Ascending aorta (tissue), 2 donors: Measurements from ENCODE around the gene SP140L. TPM values are rescaled to one million over a fixed set of nuclear protein-coding genes. Genes with fewer than 3 reads are reported as not detected.
"Not testable (repeated sequence)": the region's sequence is repeated elsewhere in the genome, so short reads cannot be mapped to it uniquely, and the experiment has no call there.

Experiments
- DNase-seq, 2 donors: peaks; one replicate each; pipeline ENCODE4 v3.0.0-alpha.2; 2019; ENCODE audit warnings: low spot score in 2 of 2
- H3K27ac ChIP-seq, 2 donors: fragments of 200-600 bp; sonication (generic); one replicate each; pipeline ENCODE4 v1.5.1; 2016 to 2017; ENCODE audit warnings: mild to moderate bottlenecking in 1 of 2
- H3K27me3 ChIP-seq: fragments of 200-600 bp; sonication (generic); one replicate; pipeline ENCODE4 v1.5.1; 2017
- H3K36me3 ChIP-seq, 2 donors: fragments of 200-600 bp; sonication (generic); one replicate each; pipeline ENCODE4 v1.5.1; 2016
- H3K4me1 ChIP-seq, 2 donors: fragments of 200-600 bp; sonication (generic); one replicate each; pipeline ENCODE4 v1.5.1; 2016 to 2017; ENCODE audit warnings: mild to moderate bottlenecking in 1 of 2
- H3K4me3 ChIP-seq, 2 donors: fragments of 200-600 bp; sonication (generic); one replicate each; pipeline ENCODE4 v1.5.1; 2016 to 2017; ENCODE audit warnings: mild to moderate bottlenecking in 1 of 2
- H3K9me3 ChIP-seq, 2 donors: fragments of 200-600 bp; sonication (generic); one replicate each; pipeline ENCODE4 v1.5.1; 2016
- intact Hi-C: fragments of 100-400 bp; cut with DNase I; formaldehyde crosslinking; loops from one replicate; pipeline ENCODE4 v1.15.1; 2023
- total RNA-seq: library from RNA; depleted of rRNA; stranded (reverse); fragments of >200 nt; gene quantifications from one replicate; pipeline ENCODE4 v1.1.0, GENCODE V29; 2016
- TF ChIP-seq, protein P1 (sequence below), 3 experiments: fragments of 200-600 bp in 2 of 3; fragments of 450-650 bp in 1 of 3; sonication (generic) in 2 of 3; IDR thresholded peaks; one replicate each; pipeline ENCODE4 v1.5.1; 2016 to 2019; ENCODE audit warnings: antibody characterized with exemption in 3 of 3, mild to moderate bottlenecking in 1 of 3, moderate library complexity in 1 of 3

SP140L gene
- total RNA-seq, 1 donor from 2014 or later, result 4.0 TPM

DNA sequence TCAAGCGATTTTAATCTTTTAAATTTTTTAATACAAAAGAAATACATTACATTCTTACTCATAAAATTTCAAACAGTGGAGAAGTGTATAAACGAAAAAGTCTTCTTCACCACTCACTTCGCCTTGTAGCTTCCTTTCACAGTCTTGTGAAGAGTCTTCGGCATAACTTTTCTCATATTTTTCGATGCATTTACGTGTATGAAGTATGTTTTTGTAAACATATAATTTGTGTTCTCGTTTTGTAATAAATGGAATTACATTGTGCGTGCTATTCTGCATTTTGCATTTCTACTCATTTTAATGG, 1.1 kb downstream of the SP140L start:
- intact Hi-C loops, result no loop called here
- Histone ChIP-seq H3K4me1 (no peaks in the 10 kb centered on the region), H3K27me3 (no peaks in the 10 kb centered on the region), H3K4me3 (peak overlapping the region in 1 of 2 donors; percentile 67), H3K36me3 (peaks cover 0 to 2% of the 10 kb centered on the region in 2 donors), H3K9me3 (no peaks in the 10 kb centered on the region), H3K27ac (no peak overlapping the region)
- no peak for DNase-seq
- TF ChIP-seq, protein P1, sequence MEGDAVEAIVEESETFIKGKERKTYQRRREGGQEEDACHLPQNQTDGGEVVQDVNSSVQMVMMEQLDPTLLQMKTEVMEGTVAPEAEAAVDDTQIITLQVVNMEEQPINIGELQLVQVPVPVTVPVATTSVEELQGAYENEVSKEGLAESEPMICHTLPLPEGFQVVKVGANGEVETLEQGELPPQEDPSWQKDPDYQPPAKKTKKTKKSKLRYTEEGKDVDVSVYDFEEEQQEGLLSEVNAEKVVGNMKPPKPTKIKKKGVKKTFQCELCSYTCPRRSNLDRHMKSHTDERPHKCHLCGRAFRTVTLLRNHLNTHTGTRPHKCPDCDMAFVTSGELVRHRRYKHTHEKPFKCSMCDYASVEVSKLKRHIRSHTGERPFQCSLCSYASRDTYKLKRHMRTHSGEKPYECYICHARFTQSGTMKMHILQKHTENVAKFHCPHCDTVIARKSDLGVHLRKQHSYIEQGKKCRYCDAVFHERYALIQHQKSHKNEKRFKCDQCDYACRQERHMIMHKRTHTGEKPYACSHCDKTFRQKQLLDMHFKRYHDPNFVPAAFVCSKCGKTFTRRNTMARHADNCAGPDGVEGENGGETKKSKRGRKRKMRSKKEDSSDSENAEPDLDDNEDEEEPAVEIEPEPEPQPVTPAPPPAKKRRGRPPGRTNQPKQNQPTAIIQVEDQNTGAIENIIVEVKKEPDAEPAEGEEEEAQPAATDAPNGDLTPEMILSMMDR (IDR thresholded peaks at IDR 0.05), result no peak

DNA sequence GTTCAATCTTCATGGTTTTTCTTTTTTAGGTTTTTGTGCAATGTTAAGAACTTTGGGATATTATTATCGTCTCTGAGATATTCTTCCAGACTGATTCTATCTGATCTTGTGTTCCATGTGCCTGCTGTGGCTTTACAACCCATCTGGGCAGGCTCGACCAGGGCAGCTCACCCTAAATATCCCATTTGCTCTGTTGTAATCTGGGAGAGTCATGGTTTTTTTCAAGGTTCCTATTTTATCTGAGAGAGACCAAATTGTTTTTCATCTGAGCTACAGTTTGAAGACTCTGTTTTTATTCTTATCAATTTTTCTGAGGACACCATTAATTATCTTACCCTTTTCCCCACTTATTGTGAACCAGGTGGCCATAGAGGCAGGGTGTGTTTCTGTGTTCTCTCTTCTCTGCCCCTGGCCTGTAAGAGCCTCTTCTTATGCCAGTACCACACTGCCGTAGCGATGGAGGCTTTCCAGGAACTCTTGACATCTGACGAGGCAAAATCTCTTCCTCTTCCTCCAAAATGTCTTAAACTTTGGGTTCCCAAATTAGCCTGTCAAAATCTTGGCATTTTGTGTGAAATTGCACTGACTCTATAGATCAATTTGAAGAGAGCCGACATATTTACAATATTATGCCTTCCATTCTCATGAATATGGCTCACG, 3.1 kb downstream of the SP140L start:
- TF ChIP-seq, protein P1 (IDR thresholded peaks at IDR 0.05), result no peak
- intact Hi-C loops, result no loop called here
- Histone ChIP-seq H3K27ac (no peak overlapping the region), H3K36me3 (peaks cover 0 to 9% of the 10 kb centered on the region in 2 donors), H3K27me3 (no peaks in the 10 kb centered on the region), H3K9me3 (no peaks in the 10 kb centered on the region), H3K4me3 (no peak overlapping the region), H3K4me1 (no peaks in the 10 kb centered on the region)
- DNase-seq, result no peak

DNA sequence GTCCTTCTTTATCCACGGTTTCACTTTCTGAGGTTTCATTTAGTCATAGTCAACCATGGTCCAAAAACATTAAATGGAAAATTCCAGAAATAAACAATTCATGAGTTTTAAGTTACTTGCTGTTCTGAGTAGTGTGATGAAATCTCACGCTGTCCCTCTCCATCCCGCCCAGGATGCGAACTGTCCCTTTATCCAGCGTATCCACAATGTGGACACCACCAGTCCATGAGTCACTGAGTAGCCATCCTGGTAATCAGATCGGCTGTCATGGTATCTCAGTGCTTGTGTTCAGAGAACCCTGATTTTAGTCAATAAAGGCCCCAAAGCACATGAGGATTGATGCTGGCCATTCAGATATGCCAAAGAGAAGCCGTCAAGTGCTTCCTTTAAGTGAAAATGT, 3.7 kb downstream of the SP140L start:
- Histone ChIP-seq H3K4me3 (no peak overlapping the region), H3K27ac (no peak overlapping the region), H3K9me3 (no peaks in the 10 kb centered on the region), H3K27me3 (no peaks in the 10 kb centered on the region), H3K36me3 (peaks cover 0 to 9% of the 10 kb centered on the region in 2 donors), H3K4me1 (no peaks in the 10 kb centered on the region)
- TF ChIP-seq, protein P1 (IDR thresholded peaks at IDR 0.05), result no peak
- intact Hi-C loops, result no loop called here
- DNase-seq, result no peak

DNA sequence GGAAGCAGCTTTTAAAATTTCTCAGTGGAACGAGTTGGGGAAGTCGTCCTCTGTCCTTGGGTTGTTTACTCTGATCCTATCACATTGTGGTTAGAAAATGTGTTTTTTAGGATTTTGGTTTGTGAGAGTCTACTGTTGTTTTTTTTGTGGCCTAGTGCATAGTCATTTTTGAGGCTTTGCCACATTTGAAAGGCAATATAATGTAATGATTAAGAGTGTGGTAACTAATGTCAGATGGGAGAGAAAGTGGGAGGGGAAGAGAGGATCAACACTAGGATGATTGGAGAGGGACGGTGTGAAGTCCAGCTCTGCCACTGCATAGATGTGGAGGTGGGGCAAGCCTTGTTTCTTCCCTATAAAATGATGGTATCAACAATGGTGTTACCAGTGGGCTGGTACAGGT, 8.5 kb downstream of the SP140L start:
- H3K4me1 ChIP-seq, result no peaks in the 10 kb centered on the region
- no peak overlapping the region for H3K4me3 ChIP-seq
- intact Hi-C loops, result no loop called here

DNA sequence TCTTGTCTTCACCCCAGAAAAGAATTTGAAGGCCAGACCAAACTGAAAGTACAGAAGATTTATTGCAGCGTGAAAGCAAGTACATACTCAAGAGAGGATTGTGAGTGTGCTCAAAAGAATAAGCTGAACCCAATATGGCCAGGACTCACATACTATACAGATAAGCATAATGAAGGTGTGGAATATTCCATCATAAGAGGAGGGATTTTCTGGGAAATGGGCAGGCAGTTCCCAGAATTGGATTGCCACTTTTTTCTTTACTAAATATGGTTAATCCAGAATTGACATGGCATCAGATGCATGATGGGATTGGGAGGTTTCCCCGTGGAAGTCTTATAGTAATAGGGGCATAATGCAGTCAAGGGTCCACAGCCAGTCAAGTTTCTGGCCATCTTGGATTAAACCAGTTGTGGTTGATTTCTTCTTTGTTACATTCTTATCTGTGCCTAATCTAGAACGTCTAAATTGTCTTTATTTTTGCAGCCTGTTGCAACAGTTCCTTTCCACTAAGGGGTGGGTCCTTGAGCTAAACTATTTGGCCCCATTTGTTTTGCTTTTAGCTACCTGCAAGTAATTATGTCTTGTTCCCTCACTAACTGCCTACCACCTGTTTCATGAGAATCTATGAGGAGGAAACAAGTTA, 9.0 kb downstream of the SP140L start:
- H3K36me3 ChIP-seq, result peaks cover 0 to 7% of the 10 kb centered on the region in 2 donors
- intact Hi-C loops, result no loop called here
- no peaks in the 10 kb centered on the region for H3K9me3 ChIP-seq
- TF ChIP-seq, protein P1 (IDR thresholded peaks at IDR 0.05), result no peak
- DNase-seq, result no peak
- no peak overlapping the region for H3K27ac ChIP-seq
- no peak overlapping the region for H3K4me3 ChIP-seq
- H3K4me1 ChIP-seq, result no peaks in the 10 kb centered on the region
- H3K27me3 ChIP-seq, result no peaks in the 10 kb centered on the region

More for the DNA sequence above, 8.5 kb downstream of the SP140L start:
- no peaks in the 10 kb centered on the region for H3K27me3 ChIP-seq
- H3K9me3 ChIP-seq, result no peaks in the 10 kb centered on the region
- TF ChIP-seq, protein P1 (IDR thresholded peaks at IDR 0.05), result no peak
- peaks cover 0 to 7% of the 10 kb centered on the region in 2 donors for H3K36me3 ChIP-seq
- DNase-seq, result no peak
- H3K27ac ChIP-seq, result no peak overlapping the region

DNA sequence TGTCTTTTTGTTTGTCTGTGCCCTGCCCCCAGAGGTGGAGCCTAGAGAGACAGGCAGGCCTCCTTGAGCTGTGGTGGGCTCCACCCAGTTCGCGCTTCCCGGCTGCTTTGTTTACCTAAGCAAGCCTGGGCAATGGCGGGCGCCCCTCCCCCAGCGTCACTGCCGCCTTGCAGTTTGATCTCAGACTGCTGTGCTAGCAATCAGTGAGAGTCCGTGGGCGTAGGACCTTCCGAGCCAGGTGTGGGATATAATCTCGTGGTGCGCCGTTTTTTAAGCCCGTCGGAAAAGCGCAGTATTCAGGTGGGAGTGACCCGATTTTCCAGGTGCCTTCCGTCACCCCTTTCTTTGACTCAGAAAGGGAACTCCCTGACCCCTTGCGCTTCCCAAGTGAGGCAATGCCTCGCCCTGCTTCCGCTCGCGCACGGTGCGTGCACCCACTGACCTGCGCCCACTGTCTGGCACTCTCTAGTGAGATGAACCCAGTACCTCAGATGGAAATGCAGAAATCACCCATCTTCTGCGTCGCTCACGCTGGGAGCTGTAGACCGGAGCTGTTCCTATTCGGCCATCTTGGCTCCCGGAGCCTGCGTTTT, 15.0 kb downstream of the SP140L start:
- H3K36me3 ChIP-seq, H3K4me1 ChIP-seq, H3K9me3 ChIP-seq, DNase-seq, intact Hi-C loops, H3K27ac ChIP-seq, H3K27me3 ChIP-seq, H3K4me3 ChIP-seq: not testable (repeated sequence)

DNA sequence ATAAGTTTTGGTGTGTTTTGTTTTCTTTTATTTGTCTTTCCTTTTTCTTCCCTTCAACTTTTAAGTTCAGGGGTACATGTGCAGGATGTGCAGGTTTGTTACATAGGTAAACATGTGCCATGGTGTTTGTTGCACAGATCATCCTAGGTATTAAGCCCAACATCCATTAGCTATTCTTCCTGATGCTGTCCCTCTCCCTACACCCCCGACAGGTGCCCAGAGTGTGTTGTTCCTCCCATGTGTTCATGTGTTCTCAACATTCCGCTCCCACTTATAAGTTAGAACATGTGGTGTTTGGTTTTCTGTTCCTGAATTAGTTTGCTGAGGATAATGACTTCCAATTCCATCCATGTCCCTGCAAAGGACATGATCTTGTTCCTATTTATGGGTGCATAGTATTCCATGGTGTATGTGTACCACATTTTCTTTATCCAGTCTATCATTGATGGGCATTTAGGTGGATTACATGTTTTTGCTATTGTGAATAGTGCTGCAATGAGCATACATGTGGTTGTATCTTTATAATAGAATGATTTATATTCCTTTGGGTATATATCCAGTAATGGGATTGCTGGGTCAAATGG, 16.1 kb downstream of the SP140L start:
- H3K4me3 ChIP-seq, H3K27ac ChIP-seq, H3K4me1 ChIP-seq, H3K27me3 ChIP-seq, intact Hi-C loops, H3K9me3 ChIP-seq, DNase-seq: not testable (repeated sequence)
- H3K36me3 ChIP-seq, result peaks cover 0 to 11% of the 10 kb centered on the region in 2 donors
